ENCODE measurements around the gene TEX2. TPM values are rescaled to one million over a fixed set of nuclear protein-coding genes. Genes with fewer than 3 reads are reported as not detected.

The TEX2 gene
- total RNA-seq, 1 donor from 2014 or later = 41.3 TPM

DNA sequence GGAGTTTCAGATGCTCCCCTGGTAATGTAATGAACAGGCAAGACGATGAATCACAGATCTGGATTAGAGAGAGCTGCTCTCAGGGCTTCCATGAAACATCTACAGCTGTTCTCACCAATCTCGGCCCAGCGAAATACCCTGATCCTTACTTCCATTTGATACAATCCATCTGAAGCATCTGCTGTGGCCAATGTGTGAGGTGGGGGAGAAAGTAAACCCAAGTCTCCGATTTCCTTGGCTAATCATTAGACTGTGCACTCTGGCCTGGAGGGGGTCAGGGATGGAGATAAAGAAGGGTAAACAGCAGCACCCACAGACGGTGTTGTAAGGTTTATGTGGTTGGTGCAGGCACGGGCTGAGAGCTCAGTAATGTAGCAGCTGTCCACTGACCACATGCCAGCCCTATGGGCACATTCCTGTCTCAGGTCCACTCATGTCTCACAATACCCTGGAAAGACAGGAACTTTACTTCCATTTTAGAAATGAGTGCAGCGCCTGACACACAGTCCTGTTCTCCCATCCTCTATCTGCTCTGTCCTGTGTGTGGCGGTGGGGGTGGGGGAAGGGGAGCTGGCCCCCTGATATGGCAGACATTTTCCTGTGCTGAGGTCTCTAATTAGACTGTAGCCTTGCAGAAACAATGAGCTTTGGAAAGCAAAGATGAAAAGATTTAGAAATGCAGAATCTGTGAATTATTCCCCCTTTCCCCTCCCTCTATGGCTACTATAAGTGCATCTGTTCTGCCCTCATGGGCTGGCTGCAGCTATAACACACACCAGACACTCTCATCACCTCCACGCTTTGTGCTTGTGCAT, 84.8 kb downstream of the TEX2 start:
- Histone ChIP-seq H3K27ac (no peak overlapping the region), H3K27me3 (ENCODE audit: low read depth) (no peaks in the 10 kb centered on the region), H3K4me3 (no peak overlapping the region), H3K4me1 (peaks cover 57% of the 10 kb centered on the region), H3K36me3 (peaks cover 3% of the 10 kb centered on the region), H3K9me3 (no peaks in the 10 kb centered on the region)
- TF ChIP-seq, protein P1, sequence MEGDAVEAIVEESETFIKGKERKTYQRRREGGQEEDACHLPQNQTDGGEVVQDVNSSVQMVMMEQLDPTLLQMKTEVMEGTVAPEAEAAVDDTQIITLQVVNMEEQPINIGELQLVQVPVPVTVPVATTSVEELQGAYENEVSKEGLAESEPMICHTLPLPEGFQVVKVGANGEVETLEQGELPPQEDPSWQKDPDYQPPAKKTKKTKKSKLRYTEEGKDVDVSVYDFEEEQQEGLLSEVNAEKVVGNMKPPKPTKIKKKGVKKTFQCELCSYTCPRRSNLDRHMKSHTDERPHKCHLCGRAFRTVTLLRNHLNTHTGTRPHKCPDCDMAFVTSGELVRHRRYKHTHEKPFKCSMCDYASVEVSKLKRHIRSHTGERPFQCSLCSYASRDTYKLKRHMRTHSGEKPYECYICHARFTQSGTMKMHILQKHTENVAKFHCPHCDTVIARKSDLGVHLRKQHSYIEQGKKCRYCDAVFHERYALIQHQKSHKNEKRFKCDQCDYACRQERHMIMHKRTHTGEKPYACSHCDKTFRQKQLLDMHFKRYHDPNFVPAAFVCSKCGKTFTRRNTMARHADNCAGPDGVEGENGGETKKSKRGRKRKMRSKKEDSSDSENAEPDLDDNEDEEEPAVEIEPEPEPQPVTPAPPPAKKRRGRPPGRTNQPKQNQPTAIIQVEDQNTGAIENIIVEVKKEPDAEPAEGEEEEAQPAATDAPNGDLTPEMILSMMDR (IDR thresholded peaks at IDR 0.05) = no peak
- DNase-seq (no peak), ATAC-seq (no peak)
- intact Hi-C loops (cut with DNase I) = no loop called here

DNA sequence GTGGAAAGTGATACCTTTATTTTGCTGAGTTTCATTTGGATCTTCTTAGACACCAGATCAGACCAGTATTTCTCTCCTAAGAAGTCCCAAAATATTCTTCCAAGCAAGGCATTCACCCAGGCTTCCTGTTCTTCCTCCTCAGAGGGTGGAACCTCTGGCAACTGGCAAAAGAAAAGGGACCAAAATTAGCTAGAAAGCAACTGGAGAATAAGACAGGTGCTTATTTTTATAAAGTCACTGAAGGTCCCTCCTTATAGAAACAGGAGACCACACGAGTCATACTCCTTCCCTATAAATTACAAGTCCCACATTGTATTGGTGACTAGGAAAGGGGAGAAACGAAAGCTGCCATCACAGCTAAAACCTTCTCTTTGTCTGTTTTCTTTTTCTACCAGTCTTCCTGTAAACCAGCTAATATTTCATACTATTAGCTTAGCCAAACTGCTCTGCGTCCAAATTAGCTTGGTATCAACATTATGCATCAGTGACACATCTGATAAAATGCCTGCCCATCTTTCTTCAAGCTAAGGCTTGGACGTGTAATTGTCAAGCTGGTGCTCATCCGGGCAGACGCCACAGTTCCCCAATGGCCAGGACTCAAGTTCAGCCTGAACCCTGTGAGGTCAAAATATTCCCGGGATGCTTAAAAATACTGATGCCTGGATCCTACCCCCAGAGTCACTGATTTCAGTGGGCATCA, 85.6 kb downstream of the TEX2 start:
- peaks cover 64% of the 10 kb centered on the region for H3K4me1 ChIP-seq
- DNase-seq (no peak), ATAC-seq (no peak)
- no peaks in the 10 kb centered on the region for H3K27me3 ChIP-seq (ENCODE audit: low read depth)
- TF ChIP-seq, protein P1 (IDR thresholded peaks at IDR 0.05) = no peak
- intact Hi-C loops (cut with DNase I) = no loop called here
- H3K27ac ChIP-seq = no peak overlapping the region
- no peak overlapping the region for H3K4me3 ChIP-seq
- peaks cover 3% of the 10 kb centered on the region for H3K36me3 ChIP-seq
- no peaks in the 10 kb centered on the region for H3K9me3 ChIP-seq

DNA sequence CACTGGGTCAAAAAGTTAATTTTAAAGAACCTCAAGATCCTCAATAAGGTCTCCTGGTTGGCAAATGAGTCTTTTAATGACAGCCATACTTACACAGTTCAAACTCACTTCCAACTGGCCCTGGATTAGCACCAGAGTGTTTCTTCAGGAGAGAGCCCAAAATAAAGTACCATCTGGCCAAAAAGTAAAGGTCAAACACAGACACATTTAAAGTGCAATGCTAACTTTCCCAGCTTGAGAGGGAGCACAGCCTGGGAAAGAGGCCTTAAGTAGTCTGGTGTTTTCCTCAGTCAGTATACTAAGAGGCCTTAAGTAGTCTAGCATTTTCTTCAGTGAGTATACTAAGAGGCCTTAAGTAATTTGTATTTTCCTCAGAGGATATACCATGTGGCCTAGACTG, 86.5 kb downstream of the TEX2 start:
- DNase-seq = no peak
- H3K4me3 ChIP-seq = no peak overlapping the region
- H3K4me1 ChIP-seq = peaks cover 67% of the 10 kb centered on the region
- H3K9me3 ChIP-seq = no peaks in the 10 kb centered on the region
- peaks cover 3% of the 10 kb centered on the region for H3K36me3 ChIP-seq
- peak in 1 of 2 donors; percentile 67 for ATAC-seq
- peak overlapping the region; percentile 58 for H3K27ac ChIP-seq
- intact Hi-C loops (cut with DNase I) = no loop called here
- TF ChIP-seq, protein P1 (IDR thresholded peaks at IDR 0.05) = no peak
- H3K27me3 ChIP-seq (ENCODE audit: low read depth) = no peaks in the 10 kb centered on the region

DNA sequence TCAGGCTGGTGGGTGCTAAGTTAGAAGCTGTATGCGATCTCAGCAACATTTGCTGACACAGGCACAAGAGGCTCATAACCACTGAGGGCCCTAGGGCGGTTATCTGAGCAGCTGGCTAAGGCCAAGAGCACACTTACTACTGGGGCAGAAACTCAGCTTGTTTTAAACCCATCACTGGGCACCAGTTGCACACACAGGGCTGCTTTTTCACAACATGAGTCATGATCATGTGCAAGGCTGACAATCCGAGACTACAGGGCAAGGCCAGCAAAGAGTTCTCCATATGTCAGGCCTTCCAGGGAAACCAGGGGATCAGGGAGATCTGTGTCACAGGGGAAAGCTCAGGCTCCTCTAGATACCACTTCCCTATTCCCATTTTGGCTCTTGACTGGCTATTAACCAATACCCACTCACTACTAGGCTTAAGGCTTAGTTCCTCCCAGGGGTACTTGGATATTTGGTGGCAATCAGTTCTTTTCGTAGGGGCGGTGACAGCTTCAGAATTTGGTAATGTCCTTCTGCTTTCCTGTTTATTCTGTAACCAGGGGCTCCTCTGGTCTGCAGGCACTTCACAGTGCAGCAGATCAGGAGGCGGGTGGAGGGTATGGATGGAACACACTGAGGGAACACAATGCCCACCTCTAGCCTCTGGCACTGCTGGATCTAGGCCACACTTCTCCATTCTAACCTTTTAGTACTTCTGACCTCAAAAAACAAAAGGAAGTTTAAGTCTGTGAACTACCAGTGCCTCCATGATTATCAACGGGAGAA, 88.2 kb downstream of the TEX2 start:
- Histone ChIP-seq H3K36me3 (peaks cover 18% of the 10 kb centered on the region), H3K4me3 (no peak overlapping the region), H3K27me3 (ENCODE audit: low read depth) (no peaks in the 10 kb centered on the region), H3K4me1 (peaks cover 70% of the 10 kb centered on the region), H3K9me3 (no peaks in the 10 kb centered on the region), H3K27ac (peak overlapping the region; percentile 58)
- ATAC-seq (peak; percentile 69 to 92), DNase-seq (peak; percentile 72)
- intact Hi-C loops (cut with DNase I) = no loop called here
- TF ChIP-seq, protein P1 (IDR thresholded peaks at IDR 0.05) = no peak

DNA sequence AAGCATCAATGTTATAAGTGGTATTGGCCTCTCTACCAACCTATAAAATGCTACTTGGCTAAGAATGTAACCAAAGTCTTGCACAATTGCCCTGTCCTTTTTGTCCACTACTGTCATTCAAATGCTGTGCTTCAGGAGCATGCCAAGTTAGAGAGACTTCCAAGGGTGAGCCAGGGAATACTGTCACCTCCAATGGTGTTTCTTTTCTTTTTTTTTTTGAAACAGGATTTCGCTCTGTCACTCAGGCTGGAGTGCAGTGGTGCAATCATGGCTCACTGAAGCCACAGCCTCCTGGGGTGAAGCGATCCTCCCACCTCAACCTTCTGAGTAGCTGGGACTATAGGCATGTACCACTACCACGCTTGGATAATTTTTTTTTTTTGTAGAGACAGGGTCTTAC, 89.4 kb downstream of the TEX2 start:
- H3K36me3 ChIP-seq = peaks cover 27% of the 10 kb centered on the region
- TF ChIP-seq, protein P1 (IDR thresholded peaks at IDR 0.05) = no peak

More for the DNA sequence above, 89.4 kb downstream of the TEX2 start:
- Histone ChIP-seq H3K4me1 (peaks cover 65% of the 10 kb centered on the region), H3K27ac (peak overlapping the region; percentile 58), H3K9me3 (no peaks in the 10 kb centered on the region), H3K27me3 (ENCODE audit: low read depth) (no peaks in the 10 kb centered on the region), H3K4me3 (no peak overlapping the region)
- intact Hi-C loops (cut with DNase I) = no loop called here
- DNase-seq (no peak), ATAC-seq (no peak)

Measured in lower lobe of right lung (tissue), 2 donors.